C4-2B (cell line): ENCODE data around the gene MAGEA4.

Source experiments
- CTCF ChIP-seq: fragments of 450-650 bp; conservative IDR thresholded peaks from 2 replicates; pipeline ENCODE4 v1.5.1; 2017; ENCODE audit warnings: mild to moderate bottlenecking
- ZFX ChIP-seq: fragments of 450-650 bp; IDR thresholded peaks from 2 replicates; pipeline ENCODE4 v1.6.1; 2017

- no peak for TF ChIP-seq CTCF
- no peak for TF ChIP-seq ZFX
Observed at GRCh38 chrX:151973851-151974335, 61.2 kb downstream of the MAGEA4 start.
